Trophoblast cell (in vitro differentiated cells and primary cell): Measurements from ENCODE around the gene EIF4E3.

Source experiments
- DNase-seq, 2 donors: peaks; one replicate each; pipeline ENCODE4 v3.0.0-alpha.2; 2016
- H2AFZ ChIP-seq: 2 replicates; pipeline ENCODE4 v1.6.1; 2013; ENCODE audit warnings: low read length, moderate library complexity, mild to moderate bottlenecking; ENCODE audit not compliant: insufficient read depth, poor library complexity
- H2AK5ac ChIP-seq: 2 replicates; pipeline ENCODE4 v1.6.1; 2013; ENCODE audit warnings: mild to moderate bottlenecking, low read length
- H2BK120ac ChIP-seq: 2 replicates; pipeline ENCODE4 v1.6.1; 2013; ENCODE audit warnings: low read length, mild to moderate bottlenecking, moderate library complexity; ENCODE audit not compliant: insufficient read depth, poor library complexity
- H2BK12ac ChIP-seq: 2 replicates; pipeline ENCODE4 v1.6.1; 2013; ENCODE audit warnings: mild to moderate bottlenecking, low read length, moderate library complexity
- H2BK5ac ChIP-seq: 2 replicates; pipeline ENCODE4 v1.6.1; 2013; ENCODE audit warnings: low read length, low read depth, moderate library complexity, mild to moderate bottlenecking; ENCODE audit not compliant: poor library complexity
- H3K14ac ChIP-seq: 2 replicates; pipeline ENCODE4 v1.6.1; 2013; ENCODE audit warnings: mild to moderate bottlenecking, low read length
- H3K18ac ChIP-seq: 2 replicates; pipeline ENCODE4 v1.6.1; 2013; ENCODE audit warnings: mild to moderate bottlenecking, low read length
- H3K23ac ChIP-seq: 2 replicates; pipeline ENCODE4 v1.6.1; 2013; ENCODE audit warnings: low read length
- H3K27ac ChIP-seq: 2 replicates; pipeline ENCODE4 v1.5.1; 2013; ENCODE audit warnings: low read depth, mild to moderate bottlenecking, inconsistent platforms, low read length, moderate library complexity
- H3K27me3 ChIP-seq: 2 replicates; pipeline ENCODE4 v1.6.1; 2013; ENCODE audit warnings: inconsistent platforms, mild to moderate bottlenecking, low read length, moderate library complexity; ENCODE audit not compliant: insufficient read depth
- H3K36me3 ChIP-seq, 2 experiments: 1 replicate in 1 of 2; 2 replicates in 1 of 2; pipeline ENCODE4 v1.6.1; 2013; ENCODE audit warnings: low read length in 2 of 2, mild to moderate bottlenecking in 2 of 2, moderate library complexity in 1 of 2; ENCODE audit not compliant: insufficient read depth in 2 of 2, control insufficient read depth in 1 of 2
- H3K4ac ChIP-seq: 2 replicates; pipeline ENCODE4 v1.6.1; 2013; ENCODE audit warnings: low read depth, mild to moderate bottlenecking, low read length, moderate library complexity
- H3K4me1 ChIP-seq, 2 experiments: 1 replicate in 1 of 2; 2 replicates in 1 of 2; pipeline ENCODE4 v1.6.1; 2013; ENCODE audit warnings: low read length in 2 of 2, mild to moderate bottlenecking in 2 of 2, moderate library complexity in 1 of 2; ENCODE audit not compliant: insufficient read depth in 2 of 2, control insufficient read depth in 1 of 2
- H3K4me2 ChIP-seq: 2 replicates; pipeline ENCODE4 v1.6.1; 2013; ENCODE audit warnings: inconsistent platforms, mild to moderate bottlenecking, low read length, moderate library complexity
- H3K4me3 ChIP-seq: 2 replicates; pipeline ENCODE4 v1.5.1; 2013; ENCODE audit warnings: mild to moderate bottlenecking, low read depth, low read length, inconsistent platforms
- H3K79me1 ChIP-seq: one replicate; pipeline ENCODE4 v1.6.1; 2013; ENCODE audit warnings: low read length
- H3K79me2 ChIP-seq: 2 replicates; pipeline ENCODE4 v1.6.1; 2013; ENCODE audit warnings: low read length, mild to moderate bottlenecking; ENCODE audit not compliant: control insufficient read depth, insufficient read depth, poor library complexity
- H3K9ac ChIP-seq: 2 replicates; pipeline ENCODE4 v1.6.1; 2013; ENCODE audit warnings: mild to moderate bottlenecking, low read length
- H3K9me3 ChIP-seq: 2 replicates; pipeline ENCODE4 v1.6.1; 2013; ENCODE audit warnings: low read depth, mild to moderate bottlenecking, control low read depth, inconsistent platforms, low read length; ENCODE audit not compliant: insufficient read depth
- H4K12ac ChIP-seq: 2 replicates; pipeline ENCODE4 v1.6.1; 2013; ENCODE audit warnings: low read depth, mild to moderate bottlenecking, low read length, moderate library complexity
- H4K8ac ChIP-seq: 2 replicates; pipeline ENCODE4 v1.6.1; 2013; ENCODE audit warnings: low read depth, mild to moderate bottlenecking, low read length, moderate library complexity
- H4K91ac ChIP-seq: one replicate; pipeline ENCODE4 v1.6.1; 2013; ENCODE audit warnings: low read depth, mild to moderate bottlenecking, low read length, moderate library complexity
- WGBS: extraction: QIAGEN DNeasy Blood & Tissue Kit; methylation state at CpG from one replicate; pipeline ENCODE4 v1.1.7; 2013; ENCODE audit warnings: missing lambda C conversion rate; ENCODE audit not compliant: insufficient read length, insufficient coverage; ENCODE audit errors: extremely low coverage; 5-methylcytosine and 5-hydroxymethylcytosine counted together

The EIF4E3 gene

GRCh38 chr3:71718072-71718471 lies 7.1 kb downstream of the EIF4E3 start:
- H3K23ac ChIP-seq: no peak overlapping the region
- H2BK5ac ChIP-seq: no peak overlapping the region
- H3K14ac ChIP-seq: no peak overlapping the region
- no peak for DNase-seq
- H3K27me3 ChIP-seq: no peaks in the 10 kb centered on the region
- no peak overlapping the region for H2AK5ac ChIP-seq
- H3K9ac ChIP-seq: no peak overlapping the region
- H3K36me3 ChIP-seq: no peaks in the 10 kb centered on the region
- H3K4ac ChIP-seq: no peak overlapping the region
- H3K4me2 ChIP-seq: no peak overlapping the region
- H3K9me3 ChIP-seq: no peaks in the 10 kb centered on the region
- H3K79me2 ChIP-seq: no peaks in the 10 kb centered on the region
- H2AFZ ChIP-seq: no peak overlapping the region
- H3K79me1 ChIP-seq: no peaks in the 10 kb centered on the region
- H2BK12ac ChIP-seq: no peak overlapping the region
- no CpG with 5 or more reads among the region's 4 CpGs for WGBS
- H3K27ac ChIP-seq: no peak overlapping the region
- H4K8ac ChIP-seq: no peak overlapping the region
- H3K18ac ChIP-seq: no peak overlapping the region
- no peak overlapping the region for H3K4me3 ChIP-seq
- H2BK120ac ChIP-seq: no peak overlapping the region
- H3K4me1 ChIP-seq: no peaks in the 10 kb centered on the region
- H4K91ac ChIP-seq: no peak overlapping the region
- no peak overlapping the region for H4K12ac ChIP-seq

GRCh38 chr3:71714595-71714994 lies 10.6 kb downstream of the EIF4E3 start:
- Histone ChIP-seq H3K79me2 (no peaks in the 10 kb centered on the region), H3K27me3 (no peaks in the 10 kb centered on the region), H3K4ac (no peak overlapping the region)

GRCh38 chr3:71713041-71713440 lies 12.2 kb downstream of the EIF4E3 start:
- H2AK5ac ChIP-seq: no peak overlapping the region
- H4K8ac ChIP-seq: no peak overlapping the region
- no peak overlapping the region for H3K4me2 ChIP-seq
- no peak overlapping the region for H4K12ac ChIP-seq
- WGBS: no CpG with 5 or more reads among the region's 2 CpGs
- no peak overlapping the region for H2BK5ac ChIP-seq
- no peaks in the 10 kb centered on the region for H3K79me1 ChIP-seq
- H3K4me1 ChIP-seq: no peaks in the 10 kb centered on the region
- DNase-seq: no peak
- no peak overlapping the region for H3K4ac ChIP-seq
- H2BK12ac ChIP-seq: no peak overlapping the region
- no peak overlapping the region for H3K9ac ChIP-seq
- H3K79me2 ChIP-seq: no peaks in the 10 kb centered on the region
- no peak overlapping the region for H3K14ac ChIP-seq
- H3K9me3 ChIP-seq: no peaks in the 10 kb centered on the region
- H3K36me3 ChIP-seq: no peaks in the 10 kb centered on the region
- H4K91ac ChIP-seq: no peak overlapping the region
- no peak overlapping the region for H3K23ac ChIP-seq
- no peak overlapping the region for H2BK120ac ChIP-seq
- H3K18ac ChIP-seq: no peak overlapping the region
- H3K4me3 ChIP-seq: no peak overlapping the region
- H2AFZ ChIP-seq: no peak overlapping the region
- H3K27me3 ChIP-seq: no peaks in the 10 kb centered on the region
- no peak overlapping the region for H3K27ac ChIP-seq

More at GRCh38 chr3:71714595-71714994, 10.6 kb downstream of the EIF4E3 start:
- no peak overlapping the region for H3K18ac ChIP-seq
- no peaks in the 10 kb centered on the region for H3K9me3 ChIP-seq
- WGBS: no CpG with 5 or more reads among the region's 4 CpGs
- no peak overlapping the region for H4K8ac ChIP-seq
- H2BK12ac ChIP-seq: no peak overlapping the region
- H3K23ac ChIP-seq: no peak overlapping the region
- no peaks in the 10 kb centered on the region for H3K79me1 ChIP-seq
- H3K9ac ChIP-seq: no peak overlapping the region
- no peak overlapping the region for H2AK5ac ChIP-seq
- H2BK5ac ChIP-seq: no peak overlapping the region
- H4K12ac ChIP-seq: no peak overlapping the region
- H3K36me3 ChIP-seq: no peaks in the 10 kb centered on the region
- no peak overlapping the region for H3K4me3 ChIP-seq
- H2AFZ ChIP-seq: no peak overlapping the region
- H3K4me1 ChIP-seq: no peaks in the 10 kb centered on the region
- no peak overlapping the region for H3K4me2 ChIP-seq
- H3K27ac ChIP-seq: no peak overlapping the region
- no peak overlapping the region for H3K14ac ChIP-seq
- no peak overlapping the region for H4K91ac ChIP-seq
- no peak overlapping the region for H2BK120ac ChIP-seq
- DNase-seq: no peak

- Histone ChIP-seq H3K4ac (no peak overlapping the region), H2BK120ac (no peak overlapping the region), H3K27ac (no peak overlapping the region), H4K8ac (no peak overlapping the region), H3K36me3 (no peaks in the 10 kb centered on the region), H3K79me1 (no peaks in the 10 kb centered on the region), H3K14ac (no peak overlapping the region), H3K18ac (no peak overlapping the region), H3K4me2 (no peak overlapping the region), H2BK12ac (no peak overlapping the region), H2AFZ (no peak overlapping the region), H4K91ac (no peak overlapping the region), H3K23ac (no peak overlapping the region), H3K9ac (no peak overlapping the region), H2BK5ac (no peak overlapping the region), H3K4me1 (no peaks in the 10 kb centered on the region), H3K27me3 (no peaks in the 10 kb centered on the region), H3K79me2 (no peaks in the 10 kb centered on the region), H3K9me3 (no peaks in the 10 kb centered on the region), H2AK5ac (no peak overlapping the region), H3K4me3 (no peak overlapping the region), H4K12ac (no peak overlapping the region)
- WGBS: no CpG with 5 or more reads among the region's 1 CpG
- peak in 1 of 2 donors; percentile 72 for DNase-seq
Observed at GRCh38 chr3:71710906-71711494, 14.2 kb downstream of the EIF4E3 start.
